MM.1S (cell line): ENCODE data around the gene PAFAH1B1.

Experiments
- DNase-seq: peaks from one replicate; pipeline ENCODE4 v3.0.0-alpha.2; 2015
- H2AFZ ChIP-seq: fragments of 300-600 bp; sonication (generic); 2 replicates; pipeline ENCODE4 v1.6.0; 2016; ENCODE audit warnings: antibody characterized with exemption, low read length
- H3F3A ChIP-seq: fragments of 300-600 bp; sonication (generic); 2 replicates; pipeline ENCODE4 v1.6.1; 2016; ENCODE audit warnings: mild to moderate bottlenecking, antibody characterized with exemption, low read length, moderate library complexity, mixed read lengths; ENCODE audit not compliant: insufficient read depth
- H3K27ac ChIP-seq: fragments of 300-600 bp; sonication (generic); 2 replicates; pipeline ENCODE4 v1.5.1; 2016; ENCODE audit warnings: mild to moderate bottlenecking, low read length
- H3K27me3 ChIP-seq: fragments of 300-600 bp; sonication (generic); replicated peaks from 2 replicates; pipeline ENCODE4 v1.6.0; 2016; ENCODE audit warnings: low read length; ENCODE audit not compliant: insufficient read depth
- H3K36me3 ChIP-seq: fragments of 300-600 bp; sonication (generic); replicated peaks from 2 replicates; pipeline ENCODE4 v1.6.1; 2016; ENCODE audit warnings: mild to moderate bottlenecking, low read length, mixed read lengths; ENCODE audit not compliant: insufficient read depth
- H3K4me1 ChIP-seq: fragments of 300-600 bp; sonication (generic); 2 replicates; pipeline ENCODE4 v1.6.1; 2016; ENCODE audit warnings: low read length, mixed read lengths
- H3K4me2 ChIP-seq: fragments of 300-600 bp; sonication (generic); 2 replicates; pipeline ENCODE4 v1.6.0; 2016; ENCODE audit warnings: low read depth, low read length
- H3K4me3 ChIP-seq: fragments of 300-600 bp; sonication (generic); 2 replicates; pipeline ENCODE4 v1.5.1; 2016; ENCODE audit warnings: low read length, mixed read lengths
- H3K79me2 ChIP-seq: fragments of 300-600 bp; sonication (generic); 2 replicates; pipeline ENCODE4 v1.6.1; 2016; ENCODE audit warnings: mixed run types, low read length, mixed read lengths
- H3K9ac ChIP-seq: fragments of 300-600 bp; sonication (generic); 2 replicates; pipeline ENCODE4 v1.6.1; 2016; ENCODE audit warnings: low read length, mixed read lengths
- H3K9me2 ChIP-seq: fragments of 300-600 bp; sonication (generic); replicated peaks from 2 replicates; pipeline ENCODE4 v1.6.1; 2016; ENCODE audit warnings: mild to moderate bottlenecking, low read length, mixed read lengths; ENCODE audit not compliant: insufficient read depth
- H3K9me3 ChIP-seq: fragments of 300-600 bp; sonication (generic); replicated peaks from 2 replicates; pipeline ENCODE4 v1.6.1; 2016; ENCODE audit warnings: mild to moderate bottlenecking, low read length, mixed read lengths; ENCODE audit not compliant: insufficient read depth
- H4K20me1 ChIP-seq: fragments of 300-600 bp; sonication (generic); 2 replicates; pipeline ENCODE4 v1.6.1; 2016; ENCODE audit warnings: mild to moderate bottlenecking, low read length, moderate library complexity, mixed read lengths; ENCODE audit not compliant: insufficient read depth
- CTCF ChIP-seq: fragments of 300-600 bp; sonication (generic); IDR thresholded peaks from 2 replicates; pipeline ENCODE4 v1.5.1; 2016; ENCODE audit warnings: antibody characterized with exemption, low read length, mixed read lengths
- EZH2 ChIP-seq: fragments of 300-600 bp; sonication (generic); optimal IDR thresholded peaks from 2 replicates; pipeline ENCODE3; 2017; ENCODE audit warnings: low read depth, mild to moderate bottlenecking, antibody characterized with exemption, low read length, mixed read lengths
- EZH2phosphoT487 ChIP-seq: fragments of 300-600 bp; sonication (generic); IDR thresholded peaks from 2 replicates; pipeline ENCODE4 v1.6.1; 2018; ENCODE audit warnings: antibody characterized with exemption, low read length

Gene PAFAH1B1

GRCh38 chr17:2703606-2704005 lies 110.2 kb downstream of the PAFAH1B1 start:
- no peak overlapping the region for H3K4me3 ChIP-seq
- H3K4me1 ChIP-seq, result no peaks in the 10 kb centered on the region
- H3F3A ChIP-seq, result no peaks in the 10 kb centered on the region
- TF ChIP-seq EZH2 (no peak), CTCF (no peak), EZH2phosphoT487 (no peak)
- no peaks in the 10 kb centered on the region for H3K9me3 ChIP-seq
- H3K9ac ChIP-seq, result no peak overlapping the region
- H3K9me2 ChIP-seq, result no peaks in the 10 kb centered on the region
- H2AFZ ChIP-seq, result no peak overlapping the region
- H3K36me3 ChIP-seq, result no peaks in the 10 kb centered on the region; the same call in 1 of the 2 replicates
- H4K20me1 ChIP-seq, result peaks cover 34% of the 10 kb centered on the region
- DNase-seq, result no peak
- H3K27ac ChIP-seq, result no peak overlapping the region
- H3K27me3 ChIP-seq, result no peaks in the 10 kb centered on the region
- no peak overlapping the region for H3K4me2 ChIP-seq
- peaks cover 55% of the 10 kb centered on the region for H3K79me2 ChIP-seq

DNA sequence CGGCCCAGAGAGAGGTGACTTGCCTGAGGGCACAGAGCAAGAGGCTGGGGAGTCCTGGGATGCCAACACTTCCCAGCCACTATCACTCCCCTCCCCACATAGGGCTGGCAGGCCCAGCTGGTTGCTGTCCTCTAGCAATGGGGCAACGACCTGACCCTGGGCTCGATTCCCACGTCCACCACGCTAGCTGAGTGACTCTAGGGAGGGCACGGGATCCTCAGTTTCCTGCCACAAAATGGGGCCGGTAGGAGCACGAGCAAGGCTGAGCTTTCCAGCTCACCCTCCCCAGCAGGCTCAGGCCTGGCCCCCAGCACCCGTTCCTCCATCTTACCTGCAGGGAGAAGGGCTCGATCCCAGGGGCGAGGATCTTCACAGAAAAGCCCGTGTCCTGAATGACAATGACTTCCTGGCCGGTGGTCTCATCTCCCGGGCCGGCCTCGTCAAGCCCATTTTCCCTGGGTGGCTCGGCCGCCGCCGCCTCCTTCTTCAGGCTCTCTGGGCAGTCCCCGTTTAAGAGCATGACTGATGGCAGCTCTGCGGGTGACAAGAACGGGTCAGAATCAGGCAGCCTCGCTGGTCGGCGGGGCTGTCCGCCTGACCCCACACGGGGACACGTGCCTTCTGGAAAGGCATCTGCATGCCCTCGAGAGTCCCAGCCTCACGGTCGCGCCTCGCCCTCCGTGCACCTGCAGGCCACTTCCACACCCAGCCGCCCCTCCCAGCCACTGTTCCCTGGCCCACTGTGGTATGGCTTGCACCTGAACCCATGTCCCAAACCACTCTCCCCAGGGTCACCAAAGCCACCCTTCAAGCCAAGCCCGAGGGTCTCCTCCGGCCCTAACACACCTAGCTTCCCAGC lies 110.8 kb downstream of the PAFAH1B1 start:
- no peak overlapping the region for H3K9ac ChIP-seq
- no peak overlapping the region for H3K4me3 ChIP-seq
- H3K27ac ChIP-seq, result no peak overlapping the region
- H3K27me3 ChIP-seq, result no peaks in the 10 kb centered on the region
- peaks cover 40% of the 10 kb centered on the region for H4K20me1 ChIP-seq
- no peak overlapping the region for H2AFZ ChIP-seq
- H3K79me2 ChIP-seq, result peaks cover 61% of the 10 kb centered on the region
- DNase-seq, result no peak
- TF ChIP-seq CTCF, result no peak
- no peaks in the 10 kb centered on the region for H3K9me2 ChIP-seq
- no peak overlapping the region for H3K4me2 ChIP-seq
- H3K9me3 ChIP-seq, result no peaks in the 10 kb centered on the region
- no peaks in the 10 kb centered on the region; the same call in 1 of the 2 replicates for H3K36me3 ChIP-seq
- no peaks in the 10 kb centered on the region for H3K4me1 ChIP-seq
- H3F3A ChIP-seq, result no peaks in the 10 kb centered on the region

GRCh38 chr17:2704890-2705248 lies 111.4 kb downstream of the PAFAH1B1 start:
- Histone ChIP-seq H3K27ac (no peak overlapping the region), H3K36me3 (no peaks in the 10 kb centered on the region; the same call in 1 of the 2 replicates), H3K4me2 (no peak overlapping the region), H3K79me2 (peaks cover 67% of the 10 kb centered on the region), H4K20me1 (peaks cover 46% of the 10 kb centered on the region), H3K9me2 (no peaks in the 10 kb centered on the region), H3K4me1 (0 out of 2 replicates have a peak, but pooled peaks cover 6% of the 10 kb centered on the region), H3K9ac (no peak overlapping the region), H3K27me3 (no peaks in the 10 kb centered on the region), H3K9me3 (no peaks in the 10 kb centered on the region), H3F3A (no peaks in the 10 kb centered on the region), H2AFZ (no peak overlapping the region), H3K4me3 (no peak overlapping the region)
- no peak for DNase-seq
- TF ChIP-seq EZH2phosphoT487 (no peak), CTCF (no peak), EZH2 (no peak)
